Gastrocnemius medialis (tissue), 4 donors: ENCODE measurements around the gene WNT7B. TPM values are rescaled to one million over a fixed set of nuclear protein-coding genes. Genes with fewer than 3 reads are reported as not detected.

Experiments used
- ATAC-seq, 2 donors: fragments of 150-250 bp; one replicate each; pipeline ENCODE4 v1.9.1; 2016
- DNase-seq, 2 donors: peaks; one replicate each; pipeline ENCODE4 v3.0.0-alpha.2; 2019
- H3K27ac ChIP-seq, 4 donors: fragments of 200-600 bp; sonication (generic); 1 replicate in 1 of 4; 2 replicates in 3 of 4; pipeline ENCODE4 v1.5.1; 2016 to 2018; ENCODE audit warnings: mild to moderate bottlenecking in 2 of 4, moderate library complexity in 1 of 4
- H3K27me3 ChIP-seq, 3 donors: fragments of 200-600 bp; sonication (generic) in 2 of 3; 1 replicate in 1 of 3; 2 replicates in 2 of 3; pipeline versions ENCODE4 v1.5.1 to v1.6.0; 2016 to 2019; ENCODE audit warnings: mild to moderate bottlenecking in 1 of 3, moderate library complexity in 1 of 3
- H3K36me3 ChIP-seq, 2 donors: fragments of 200-600 bp; sonication (generic) in 1 of 2; one replicate each; pipeline ENCODE4 v1.5.1; 2017 to 2018
- H3K4me1 ChIP-seq, 2 donors: fragments of 200-600 bp; sonication (generic) in 1 of 2; one replicate each; pipeline ENCODE4 v1.5.1; 2016 to 2017; ENCODE audit warnings: mild to moderate bottlenecking in 2 of 2
- H3K4me3 ChIP-seq, 4 donors: fragments of 200-600 bp; sonication (generic) in 3 of 4; 1 replicate in 1 of 4; 2 replicates in 3 of 4; pipeline ENCODE4 v1.5.1; 2016 to 2019; ENCODE audit warnings: mild to moderate bottlenecking in 2 of 4
- H3K9me3 ChIP-seq, 3 donors: fragments of 200-600 bp; sonication (generic) in 2 of 3; 1 replicate in 1 of 3; 2 replicates in 2 of 3; pipeline ENCODE4 v1.5.1; 2016 to 2019
- CTCF ChIP-seq, 5 experiments: fragments of 450-650 bp in 3 of 5; fragments of 200-600 bp in 2 of 5; sonication (generic) in 2 of 5; IDR thresholded peaks in 4 of 5; conservative IDR thresholded peaks in 1 of 5; 1 replicate in 4 of 5; 2 replicates in 1 of 5; pipeline ENCODE4 v1.5.1; 2016 to 2019; ENCODE audit warnings: antibody characterized with exemption in 5 of 5, mild to moderate bottlenecking in 3 of 5, moderate library complexity in 3 of 5
- POLR2A ChIP-seq, 2 donors: fragments of 450-650 bp; IDR thresholded peaks; one replicate each; pipeline ENCODE4 v1.6.1; 2017; ENCODE audit warnings: antibody characterized with exemption in 2 of 2, mild to moderate bottlenecking in 2 of 2, moderate library complexity in 2 of 2
- in situ Hi-C, 4 donors: fragments of 200-750 bp; cut with MboI; loops; one replicate each; pipeline versions ENCODE4 v1.15.0 to v1.8.0; 2017; ENCODE audit warnings: low sequenced_read_pairs in 4 of 4
- intact Hi-C: fragments of 100-400 bp; cut with DNase I; formaldehyde crosslinking; loops from one replicate; pipeline ENCODE4 v1.15.1; 2023; ENCODE audit warnings: low total_unique reads
- total RNA-seq, 4 donors: library from RNA; depleted of rRNA; stranded (reverse); fragments of >200 nt; gene quantifications; one replicate each; pipeline versions ENCODE4 v1.1.0 to v1.2.3, GENCODE V29; 2016

WNT7B gene
- total RNA-seq, 4 donors from 2014 or later = not detected

DNA sequence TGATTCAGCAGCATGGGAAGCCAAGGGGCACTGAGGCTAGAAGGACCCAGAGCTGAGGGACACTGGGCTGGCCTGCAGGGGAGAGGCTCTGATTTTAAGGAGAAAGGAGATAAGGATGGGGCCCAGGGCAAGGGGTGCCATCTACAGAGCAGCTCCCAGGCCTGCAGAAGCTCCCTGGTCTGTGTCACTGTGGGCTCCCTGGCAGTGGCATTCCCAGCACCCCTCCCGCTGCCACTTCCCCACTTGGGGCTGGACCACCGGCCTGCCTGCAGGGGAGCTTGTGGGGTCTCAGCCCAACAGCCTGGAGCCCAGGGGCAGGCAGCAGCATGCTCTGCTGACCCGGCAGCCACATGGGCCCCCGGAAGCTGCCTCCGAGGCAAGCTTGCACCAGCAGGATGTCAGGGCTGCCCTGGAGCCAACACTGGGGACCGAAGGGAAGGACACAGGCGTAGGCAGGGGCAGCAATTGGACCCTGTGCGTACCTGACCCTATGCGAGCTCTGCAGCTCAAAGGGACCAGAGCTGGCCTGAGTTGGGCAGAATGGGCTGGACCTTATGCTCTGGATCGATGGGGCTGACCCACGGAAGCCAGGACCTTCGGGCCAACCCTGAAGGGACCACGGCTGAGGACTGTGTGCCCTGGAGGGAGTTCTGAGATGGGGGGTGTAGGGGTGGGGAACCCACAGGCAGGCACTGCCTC, 35.4 kb upstream of the WNT7B start:
- H3K9me3 ChIP-seq = no peaks in the 10 kb centered on the region
- peak in 1 of 2 donors; percentile 14 for DNase-seq
- in situ Hi-C loops (loop anchor here in 1 of 4 donors (10.0 kb wide), 1 partner anchor 102 kb away; no protein-coding TSS in a partner anchor), intact Hi-C loops (no loop called here)
- no peaks in the 10 kb centered on the region for H3K27me3 ChIP-seq
- peak overlapping the region; percentile 90 to 96 (median 94) for H3K27ac ChIP-seq
- no peak for TF ChIP-seq CTCF (IDR thresholded peaks at IDR 0.05 in 4 of 5, conservative IDR thresholded peaks at IDR 0.05 in 1 of 5)
- peaks cover 22 to 23% of the 10 kb centered on the region in 2 donors for H3K4me1 ChIP-seq
- ATAC-seq = no peak
- no peak overlapping the region for H3K4me3 ChIP-seq
- H3K36me3 ChIP-seq = no peaks in the 10 kb centered on the region

GRCh38 chr22:46011627-46012181, 34.7 kb upstream of the WNT7B start:
- intact Hi-C loops = no loop called here
- Histone ChIP-seq H3K27ac (peak overlapping the region; percentile 37 to 96 (median 72)), H3K4me3 (no peak overlapping the region), H3K4me1 (peaks cover 28 to 29% of the 10 kb centered on the region in 2 donors), H3K9me3 (no peaks in the 10 kb centered on the region), H3K27me3 (no peaks in the 10 kb centered on the region), H3K36me3 (no peaks in the 10 kb centered on the region)
- ATAC-seq (no peak), DNase-seq (peak in 1 of 2 donors; percentile 14)
- TF ChIP-seq POLR2A (IDR thresholded peaks at IDR 0.05) (no peak), CTCF (IDR thresholded peaks at IDR 0.05 in 4 of 5, conservative IDR thresholded peaks at IDR 0.05 in 1 of 5) (no peak)
- in situ Hi-C loops = loop anchor here in 1 of 4 donors (10.0 kb wide), 1 partner anchor 103 kb away; no protein-coding TSS in a partner anchor

GRCh38 chr22:46010951-46011626, 34.1 kb upstream of the WNT7B start:
- DNase-seq (peak in 1 of 2 donors; percentile 14), ATAC-seq (no peak)
- Histone ChIP-seq H3K27me3 (no peaks in the 10 kb centered on the region), H3K4me3 (no peak overlapping the region), H3K9me3 (no peaks in the 10 kb centered on the region), H3K36me3 (no peaks in the 10 kb centered on the region), H3K27ac (peak overlapping the region; percentile 14 to 95 (median 42)), H3K4me1 (peaks cover 34 to 35% of the 10 kb centered on the region in 2 donors)
- intact Hi-C loops (no loop called here), in situ Hi-C loops (loop anchor here in 1 of 4 donors (10.0 kb wide), 1 partner anchor 104 kb away; no protein-coding TSS in a partner anchor)
- TF ChIP-seq CTCF (IDR thresholded peaks at IDR 0.05 in 4 of 5, conservative IDR thresholded peaks at IDR 0.05 in 1 of 5) (no peak), POLR2A (IDR thresholded peaks at IDR 0.05) (no peak)

GRCh38 chr22:46010207-46010867, 33.4 kb upstream of the WNT7B start:
- no peaks in the 10 kb centered on the region for H3K36me3 ChIP-seq
- TF ChIP-seq CTCF (IDR thresholded peaks at IDR 0.05 in 4 of 5, conservative IDR thresholded peaks at IDR 0.05 in 1 of 5) (no peak), POLR2A (IDR thresholded peaks at IDR 0.05) (no peak)
- DNase-seq = peak in 1 of 2 donors; percentile 14
- no peak for ATAC-seq
- no peaks in the 10 kb centered on the region for H3K27me3 ChIP-seq
- no peak overlapping the region for H3K4me3 ChIP-seq
- peak overlapping the region in 2 of 4 donors; percentile 48 to 95 for H3K27ac ChIP-seq
- in situ Hi-C loops (loop anchor here in 1 of 4 donors (10.0 kb wide), 1 partner anchor 104 kb away; no protein-coding TSS in a partner anchor), intact Hi-C loops (no loop called here)
- H3K9me3 ChIP-seq = no peaks in the 10 kb centered on the region
- H3K4me1 ChIP-seq = peaks cover 36 to 37% of the 10 kb centered on the region in 2 donors
